ENCODE data around the gene EXTL2.
"Not testable (repeated sequence)": the region's sequence is repeated elsewhere in the genome, so short reads cannot be mapped to it uniquely, and the experiment has no call there.

EXTL2 gene

GRCh38 chr1:100894603-100895539, at the start of gene EXTL2:
TSS of gene EXTL2 (minus strand) at chr1:100894842. CDS start at chr1:100888757, 6,085 bp downstream.
- DNase-seq: peak; percentile 62

GRCh38 chr1:100943533-100943932, 48.9 kb upstream of the EXTL2 start:
- DNase-seq: no peak

- no peak for DNase-seq
These were observed 47.8 kb upstream of the EXTL2 start for GRCh38 chr1:100942304-100943046.

GRCh38 chr1:100941580-100942216, 47.1 kb upstream of the EXTL2 start:
- DNase-seq: no peak

- peak; percentile 53 for DNase-seq
These were observed 46.5 kb upstream of the EXTL2 start for GRCh38 chr1:100941098-100941527.

- DNase-seq: peak; percentile 69
These were observed 41.7 kb upstream of the EXTL2 start for GRCh38 chr1:100936194-100936967.

- DNase-seq: not testable (repeated sequence)
These were observed 38.9 kb upstream of the EXTL2 start for GRCh38 chr1:100933555-100933954.

GRCh38 chr1:100931716-100932115, 37.1 kb upstream of the EXTL2 start:
- DNase-seq: no peak

- no peak for DNase-seq
These were observed 35.9 kb upstream of the EXTL2 start for GRCh38 chr1:100930494-100930893.

- DNase-seq: peak; percentile 39
These were observed 33.5 kb upstream of the EXTL2 start for GRCh38 chr1:100928128-100928527.

GRCh38 chr1:100927276-100927675, 32.6 kb upstream of the EXTL2 start:
- no peak for DNase-seq

GRCh38 chr1:100926240-100926639, 31.6 kb upstream of the EXTL2 start:
- DNase-seq: no peak

GRCh38 chr1:100924991-100925390, 30.3 kb upstream of the EXTL2 start:
- DNase-seq: no peak

- DNase-seq: no peak
These were observed 29.6 kb upstream of the EXTL2 start for GRCh38 chr1:100924212-100924611.

- DNase-seq: peak; percentile 34
These were observed 26.6 kb upstream of the EXTL2 start for GRCh38 chr1:100921110-100921706.

GRCh38 chr1:100912019-100912418, 17.4 kb upstream of the EXTL2 start:
- DNase-seq: no peak

GRCh38 chr1:100909018-100909417, 14.4 kb upstream of the EXTL2 start:
- DNase-seq: no peak

- no peak for DNase-seq
These were observed 13.2 kb upstream of the EXTL2 start for GRCh38 chr1:100907887-100908286.

GRCh38 chr1:100905181-100905580, 10.5 kb upstream of the EXTL2 start:
- no peak for DNase-seq

- no peak for DNase-seq
These were observed 9.9 kb upstream of the EXTL2 start for GRCh38 chr1:100904528-100904927.

- DNase-seq: no peak
These were observed 9.1 kb upstream of the EXTL2 start for GRCh38 chr1:100903777-100904176.

GRCh38 chr1:100902365-100902764, 7.7 kb upstream of the EXTL2 start:
- DNase-seq: no peak
